ENCODE results near the gene PTGDR2. TPM values are rescaled to one million over a fixed set of nuclear protein-coding genes. Genes with fewer than 3 reads are reported as not detected.

Gene PTGDR2
- total RNA-seq, 4 donors from 2014 or later: 0.31 to 2.7 (median 0.85) TPM; not detected in 1

DNA sequence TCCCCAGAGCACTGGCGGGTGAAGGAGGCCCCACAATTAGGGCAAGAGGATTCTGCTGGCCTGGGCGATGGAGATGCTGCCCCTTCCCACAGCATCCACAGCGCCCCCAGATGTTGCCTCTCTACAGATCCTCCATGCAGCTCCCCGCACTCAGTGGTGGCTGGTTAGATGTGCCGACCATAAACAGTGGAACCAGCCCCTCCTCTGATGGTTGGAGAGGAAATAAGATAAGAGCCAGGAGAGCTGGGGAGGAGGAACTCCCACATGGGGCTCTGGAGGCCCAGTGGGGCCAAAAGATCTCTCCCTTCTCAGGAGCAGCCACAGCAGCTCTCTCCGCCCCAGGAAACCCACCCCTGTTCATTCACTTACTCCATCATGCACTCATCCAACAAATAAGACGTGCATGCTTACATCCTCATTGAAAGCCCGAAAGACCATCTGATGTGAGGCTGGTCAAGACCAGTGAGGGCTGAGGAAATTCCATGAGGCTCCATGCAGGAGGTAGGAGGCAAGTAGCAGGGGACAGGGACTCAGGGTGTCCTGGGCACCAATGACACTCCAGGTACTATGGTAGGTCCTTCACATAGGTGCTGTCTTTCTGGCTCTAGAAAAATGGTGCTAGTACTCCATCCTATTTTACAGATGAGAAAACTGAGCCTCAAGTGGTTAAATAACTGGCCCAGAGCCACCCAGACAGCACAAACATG is 1.5 kb downstream of the PTGDR2 start:
- Histone ChIP-seq H3K4me3 (no peak overlapping the region), H3K27me3 (no peaks in the 10 kb centered on the region), H3K4me1 (no peaks in the 10 kb centered on the region), H3K9me3 (no peaks in the 10 kb centered on the region), H3K36me3 (peaks cover 15 to 42% (median 23%) of the 10 kb centered on the region in 3 donors), H3K27ac (no peak overlapping the region)
- TF ChIP-seq, protein P1, sequence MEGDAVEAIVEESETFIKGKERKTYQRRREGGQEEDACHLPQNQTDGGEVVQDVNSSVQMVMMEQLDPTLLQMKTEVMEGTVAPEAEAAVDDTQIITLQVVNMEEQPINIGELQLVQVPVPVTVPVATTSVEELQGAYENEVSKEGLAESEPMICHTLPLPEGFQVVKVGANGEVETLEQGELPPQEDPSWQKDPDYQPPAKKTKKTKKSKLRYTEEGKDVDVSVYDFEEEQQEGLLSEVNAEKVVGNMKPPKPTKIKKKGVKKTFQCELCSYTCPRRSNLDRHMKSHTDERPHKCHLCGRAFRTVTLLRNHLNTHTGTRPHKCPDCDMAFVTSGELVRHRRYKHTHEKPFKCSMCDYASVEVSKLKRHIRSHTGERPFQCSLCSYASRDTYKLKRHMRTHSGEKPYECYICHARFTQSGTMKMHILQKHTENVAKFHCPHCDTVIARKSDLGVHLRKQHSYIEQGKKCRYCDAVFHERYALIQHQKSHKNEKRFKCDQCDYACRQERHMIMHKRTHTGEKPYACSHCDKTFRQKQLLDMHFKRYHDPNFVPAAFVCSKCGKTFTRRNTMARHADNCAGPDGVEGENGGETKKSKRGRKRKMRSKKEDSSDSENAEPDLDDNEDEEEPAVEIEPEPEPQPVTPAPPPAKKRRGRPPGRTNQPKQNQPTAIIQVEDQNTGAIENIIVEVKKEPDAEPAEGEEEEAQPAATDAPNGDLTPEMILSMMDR (IDR thresholded peaks at IDR 0.05): no peak
- TF ChIP-seq POLR2A (IDR thresholded peaks at IDR 0.05): no peak
- DNase-seq: no peak
- 68 to 71% methylated on average over 4 to 7 of the region's 8 CpGs for WGBS, 2 donors
- intact Hi-C loops (cut with DNase I): no loop called here

DNA sequence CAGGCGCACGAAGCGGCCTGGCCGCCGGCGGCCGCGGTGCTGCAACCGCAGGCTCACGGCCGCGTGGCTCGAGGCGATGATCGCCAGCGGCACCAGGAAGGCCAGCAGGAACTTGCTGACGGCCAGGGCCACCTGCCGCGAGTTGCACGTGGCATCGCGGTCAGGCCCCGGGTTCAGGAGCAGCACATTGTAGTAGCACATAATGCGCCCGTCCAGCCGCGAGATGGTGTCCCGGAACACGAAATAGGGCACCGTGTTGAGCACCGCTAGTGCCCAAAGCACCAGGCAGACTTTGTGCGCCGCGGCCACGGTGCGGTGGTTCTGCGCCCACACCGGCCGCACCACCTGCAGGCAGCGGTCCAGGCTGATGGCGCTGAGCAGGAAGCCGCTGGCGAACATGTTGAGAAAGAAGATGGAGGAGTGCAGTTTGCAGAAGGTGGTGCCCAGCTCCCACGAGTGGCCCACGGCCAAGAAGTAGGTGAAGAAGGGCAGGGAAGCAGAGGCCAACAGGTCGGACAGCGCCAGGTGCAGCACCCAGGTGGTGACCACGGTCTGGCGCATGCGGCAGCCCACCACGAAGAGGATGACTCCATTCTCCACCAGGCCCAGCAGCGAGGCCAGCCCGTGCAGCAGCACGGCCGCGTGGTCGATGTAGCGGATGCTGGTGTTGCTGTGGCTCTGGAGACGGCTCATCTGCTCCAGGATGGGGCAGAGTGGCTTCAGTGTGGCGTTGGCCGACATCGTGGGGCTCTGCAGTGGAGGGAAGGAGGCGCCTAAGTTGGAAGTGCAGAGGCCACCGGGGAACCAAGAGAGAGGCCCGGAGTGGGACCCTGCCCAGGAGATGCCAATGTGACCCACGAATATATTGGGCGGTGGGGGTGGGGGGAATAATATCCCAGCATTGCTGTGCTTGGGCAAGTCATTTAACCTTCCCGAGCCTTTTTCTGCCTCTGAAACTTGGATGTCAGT is 2.5 kb downstream of the PTGDR2 start:
- intact Hi-C loops (cut with DNase I): no loop called here
- no peak overlapping the region for H3K27ac ChIP-seq
- peaks cover 23 to 52% (median 24%) of the 10 kb centered on the region in 3 donors for H3K36me3 ChIP-seq
- TF ChIP-seq, protein P1 (IDR thresholded peaks at IDR 0.05): no peak
- TF ChIP-seq POLR2A (IDR thresholded peaks at IDR 0.05): no peak
- no peaks in the 10 kb centered on the region for H3K27me3 ChIP-seq
- no peak for DNase-seq
- H3K4me3 ChIP-seq: no peak overlapping the region
- H3K4me1 ChIP-seq: no peaks in the 10 kb centered on the region
- no peaks in the 10 kb centered on the region for H3K9me3 ChIP-seq
- 90 to 94% methylated on average over 16 to 28 of the region's 68 CpGs for WGBS, 2 donors

DNA sequence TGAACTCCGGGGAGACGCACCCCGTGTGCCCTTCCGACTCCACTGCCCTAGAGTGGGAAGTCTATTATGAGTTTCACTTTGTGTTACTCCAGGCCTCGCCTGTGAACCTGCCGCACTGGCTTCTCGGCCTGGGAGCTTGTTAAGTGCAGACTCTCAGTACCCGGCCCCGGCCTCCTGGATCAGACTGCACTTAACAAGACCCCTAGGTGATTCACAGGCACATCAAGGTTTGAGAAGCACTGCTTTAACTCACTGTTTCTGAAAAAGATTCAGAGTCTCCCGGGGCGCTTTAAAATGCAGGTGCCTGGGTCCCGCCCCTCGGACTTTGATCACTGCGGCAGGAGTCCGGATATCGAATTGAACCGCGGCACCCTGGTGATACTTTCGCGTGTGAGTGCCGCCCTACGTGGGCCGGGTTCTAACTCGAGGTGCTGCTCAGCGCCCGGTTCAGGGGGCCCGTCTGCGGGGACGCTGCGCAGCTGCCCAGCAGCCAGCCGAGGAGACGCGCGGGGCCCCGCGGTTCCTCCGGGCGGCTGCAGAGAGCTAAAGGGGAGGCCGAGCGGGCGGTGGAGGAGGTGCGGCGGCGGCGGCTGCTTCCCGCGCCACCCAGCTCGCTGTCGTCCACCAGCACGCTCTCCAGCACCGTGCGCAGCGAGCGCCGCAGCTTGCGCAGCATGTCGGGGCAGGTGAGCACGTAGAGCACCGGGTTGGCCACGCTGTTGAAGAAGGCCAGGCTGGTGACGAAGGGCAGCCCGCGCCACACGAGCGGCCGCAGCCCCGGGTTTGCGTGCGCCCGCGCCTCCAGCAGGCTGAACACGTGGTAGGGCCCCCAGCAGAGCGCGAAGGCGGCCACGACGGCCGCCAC is 3.4 kb downstream of the PTGDR2 start:
- 69 to 92% methylated on average over 2 to 15 of the region's 78 CpGs for WGBS, 2 donors
- DNase-seq: no peak

DNA sequence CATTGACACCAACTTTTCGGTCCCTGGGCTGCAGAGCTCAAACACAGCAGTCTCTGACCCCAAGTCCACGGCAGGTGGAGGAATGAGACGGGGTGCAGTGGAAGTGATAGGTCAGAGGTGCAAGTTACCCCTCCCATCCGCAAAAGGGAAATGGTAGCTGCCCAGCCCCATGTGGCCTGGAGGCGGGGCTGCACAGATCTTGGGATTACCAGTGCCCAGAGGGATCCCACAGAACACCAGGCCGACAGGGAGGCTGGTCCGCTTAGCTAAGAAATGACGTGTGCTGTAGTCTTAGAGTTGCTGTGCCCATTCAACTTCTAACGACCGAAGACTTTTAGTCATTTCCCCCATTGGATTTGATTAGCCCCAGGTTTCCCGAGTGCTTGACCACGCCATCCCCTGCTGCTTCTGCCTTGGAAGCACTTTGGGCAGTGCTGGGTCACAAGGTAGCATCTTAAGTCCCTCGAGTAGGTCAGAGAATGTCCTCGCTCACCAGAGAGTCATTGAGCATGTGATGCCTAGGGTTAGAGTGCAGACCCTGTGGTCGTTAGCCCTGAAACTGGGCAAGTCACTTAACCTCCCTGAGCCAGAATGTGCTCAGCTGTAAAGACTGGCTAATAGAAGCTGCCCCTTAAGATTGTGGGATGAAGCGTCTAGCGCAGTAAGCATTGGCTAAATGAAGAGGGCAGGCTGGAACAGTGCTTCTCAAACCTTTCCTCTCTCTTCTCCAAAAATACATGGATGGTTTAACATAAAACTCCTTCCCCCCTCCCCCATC is 4.2 kb downstream of the PTGDR2 start:
- no peak for DNase-seq
- Histone ChIP-seq H3K4me3 (no peak overlapping the region), H3K36me3 (peaks cover 24 to 68% (median 31%) of the 10 kb centered on the region in 3 donors), H3K4me1 (no peaks in the 10 kb centered on the region), H3K27me3 (no peaks in the 10 kb centered on the region), H3K9me3 (no peaks in the 10 kb centered on the region), H3K27ac (no peak overlapping the region)
- TF ChIP-seq, protein P1 (IDR thresholded peaks at IDR 0.05): no peak
- intact Hi-C loops (cut with DNase I): no loop called here
- WGBS, 2 donors: 82 to 85% methylated on average over 13 to 17 of the region's 17 CpGs

More for the DNA sequence above, 3.4 kb downstream of the PTGDR2 start:
- Histone ChIP-seq H3K9me3 (no peaks in the 10 kb centered on the region), H3K27me3 (no peaks in the 10 kb centered on the region), H3K4me3 (no peak overlapping the region), H3K36me3 (peaks cover 24 to 61% (median 31%) of the 10 kb centered on the region in 3 donors), H3K27ac (no peak overlapping the region), H3K4me1 (no peaks in the 10 kb centered on the region)
- no peak for TF ChIP-seq POLR2A (IDR thresholded peaks at IDR 0.05)
- TF ChIP-seq, protein P1 (IDR thresholded peaks at IDR 0.05): no peak
- intact Hi-C loops (cut with DNase I): no loop called here

Data from esophagus squamous epithelium (tissue), 5 donors.